GM19468 (cell line): ENCODE measurements around the gene GABRB3.

Experiments used
- ATAC-seq: cut with Tn5 transposase; IDR thresholded peaks from one replicate; pipeline ENCODE4 v1.9.1; 2021; ENCODE audit warnings: mild to moderate bottlenecking, moderate library complexity, moderate number of reproducible peaks; ENCODE audit not compliant: unreplicated experiment; ENCODE audit errors: extremely low read depth

Gene GABRB3

GRCh38 chr15:26572602-26573350 is 200.1 kb downstream of the GABRB3 start:
- no peak for ATAC-seq

GRCh38 chr15:26571346-26571745 is 201.5 kb downstream of the GABRB3 start:
- ATAC-seq: no peak

GRCh38 chr15:26565542-26565941 is 207.3 kb downstream of the GABRB3 start:
- ATAC-seq: no peak

GRCh38 chr15:26564361-26564760 is 208.5 kb downstream of the GABRB3 start:
- ATAC-seq: no peak

GRCh38 chr15:26562336-26562735 is 210.5 kb downstream of the GABRB3 start:
- no peak for ATAC-seq

- ATAC-seq: no peak
Observed at GRCh38 chr15:26561896-26562295, 211.0 kb downstream of the GABRB3 start.

- no peak for ATAC-seq
Observed at GRCh38 chr15:26561130-26561529, 211.7 kb downstream of the GABRB3 start.

GRCh38 chr15:26555898-26556297 is 217.0 kb downstream of the GABRB3 start:
- no peak for ATAC-seq

- no peak for ATAC-seq
Observed at GRCh38 chr15:26551473-26551872, 221.4 kb downstream of the GABRB3 start.

- no peak for ATAC-seq
Observed at GRCh38 chr15:26550880-26551279, 222.0 kb downstream of the GABRB3 start.

- ATAC-seq: no peak
Observed at GRCh38 chr15:26537663-26538062, 235.2 kb downstream of the GABRB3 start.

- ATAC-seq: no peak
Observed at GRCh38 chr15:26531489-26531888, 241.4 kb downstream of the GABRB3 start.

GRCh38 chr15:26525096-26525495 is 247.8 kb downstream of the GABRB3 start:
- ATAC-seq: no peak

GRCh38 chr15:26521691-26522198 is 251.1 kb downstream of the GABRB3 start:
- no peak for ATAC-seq

GRCh38 chr15:26521130-26521529 is 251.7 kb downstream of the GABRB3 start:
- ATAC-seq: no peak

- ATAC-seq: no peak
Observed at GRCh38 chr15:26518885-26519284, 254.0 kb downstream of the GABRB3 start.

- ATAC-seq: no peak
Observed at GRCh38 chr15:26516102-26516980, 256.5 kb downstream of the GABRB3 start.

GRCh38 chr15:26504009-26504408 is 268.9 kb downstream of the GABRB3 start:
- no peak for ATAC-seq
